DOHH2 (cell line): ENCODE data around the gene REV1.

Experiments
- H3F3A ChIP-seq: fragments of 200-600 bp; sonication (generic), shearing (Covaris generic); 2 replicates; pipeline ENCODE4 v1.6.0; 2016; ENCODE audit warnings: antibody characterized with exemption, mild to moderate bottlenecking; ENCODE audit not compliant: control insufficient read depth, insufficient read depth
- H3K27ac ChIP-seq: fragments of 200-600 bp; sonication (generic); 2 replicates; pipeline ENCODE4 v1.5.1; 2014; ENCODE audit warnings: low read depth, mild to moderate bottlenecking, low read length, moderate library complexity
- H3K27me3 ChIP-seq: fragments of 200-600 bp; sonication (generic); 2 replicates; pipeline ENCODE4 v1.6.1; 2014; ENCODE audit warnings: mild to moderate bottlenecking, low read length, mixed read lengths; ENCODE audit not compliant: control insufficient read depth
- H3K36me3 ChIP-seq: fragments of 200-600 bp; sonication (generic); 2 replicates; pipeline ENCODE4 v1.6.1; 2014; ENCODE audit warnings: mild to moderate bottlenecking, low read length, moderate library complexity, mixed read lengths; ENCODE audit not compliant: control insufficient read depth
- H3K4me1 ChIP-seq: fragments of 200-600 bp; sonication (generic); 2 replicates; pipeline ENCODE4 v1.6.1; 2014; ENCODE audit warnings: mild to moderate bottlenecking, low read length, mixed read lengths; ENCODE audit not compliant: control insufficient read depth
- H3K4me2 ChIP-seq: fragments of 200-600 bp; sonication (generic); 2 replicates; pipeline ENCODE4 v1.6.0; 2014; ENCODE audit warnings: mild to moderate bottlenecking, low read length, moderate library complexity
- H3K4me3 ChIP-seq: fragments of 200-600 bp; sonication (generic); 2 replicates; pipeline ENCODE4 v1.5.1; 2014; ENCODE audit warnings: mild to moderate bottlenecking, low read length, mixed read lengths
- H3K79me2 ChIP-seq: fragments of 200-600 bp; sonication (generic); 2 replicates; pipeline ENCODE4 v1.6.1; 2014; ENCODE audit warnings: mild to moderate bottlenecking, low read length, mixed read lengths; ENCODE audit not compliant: control insufficient read depth
- H3K9me2 ChIP-seq: fragments of 200-600 bp; sonication (generic); replicated peaks from 2 replicates; pipeline ENCODE4 v1.6.1; 2014; ENCODE audit warnings: mild to moderate bottlenecking, low read length, mixed read lengths; ENCODE audit not compliant: control insufficient read depth
- H3K9me3 ChIP-seq: fragments of 200-600 bp; sonication (generic); 2 replicates; pipeline ENCODE4 v1.6.1; 2014; ENCODE audit warnings: antibody characterized with exemption, low read length, mixed read lengths; ENCODE audit not compliant: control insufficient read depth, insufficient read depth
- H4K20me1 ChIP-seq: fragments of 200-600 bp; sonication (generic); 2 replicates; pipeline ENCODE4 v1.6.0; 2014; ENCODE audit warnings: low read depth, mild to moderate bottlenecking, antibody characterized with exemption, low read length, moderate library complexity; ENCODE audit not compliant: control insufficient read depth, insufficient read depth
- EZH2phosphoT487 ChIP-seq: fragments of 200-600 bp; sonication (generic); IDR thresholded peaks from 2 replicates; pipeline ENCODE4 v1.6.1; 2017; ENCODE audit warnings: borderline replicate concordance, mild to moderate bottlenecking, antibody characterized with exemption, low read length, moderate library complexity, mixed read lengths
- TF ChIP-seq, protein P1 (sequence below): fragments of 200-600 bp; sonication (generic); IDR thresholded peaks from one replicate; pipeline ENCODE4 v1.5.1; 2014; ENCODE audit warnings: antibody characterized with exemption, mild to moderate bottlenecking, low read depth, low read length; ENCODE audit not compliant: poor library complexity, severe bottlenecking

Gene REV1

DNA sequence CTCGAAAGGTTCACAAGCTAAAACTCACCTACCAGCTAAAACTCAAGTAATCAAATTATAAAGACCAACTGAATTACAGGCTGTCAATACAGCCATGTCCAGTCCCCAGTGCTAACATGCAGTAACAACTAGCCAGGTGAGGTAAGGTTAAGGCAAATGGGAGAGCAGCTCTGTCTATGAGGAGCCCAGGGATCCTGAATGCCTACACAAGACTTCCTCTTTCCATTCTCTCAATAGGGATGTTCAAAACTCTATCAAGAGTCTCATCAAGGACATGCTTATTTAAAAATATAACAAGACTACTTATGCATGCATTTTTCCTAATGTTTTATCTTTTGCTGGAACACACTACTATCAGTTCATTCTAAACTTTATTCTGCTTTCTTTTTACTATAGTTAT is 20.4 kb downstream of the REV1 start:
- Histone ChIP-seq H3K36me3 (peaks cover 20% of the 10 kb centered on the region), H4K20me1 (peaks cover 13% of the 10 kb centered on the region)
- TF ChIP-seq EZH2phosphoT487 = no peak
- TF ChIP-seq, protein P1, sequence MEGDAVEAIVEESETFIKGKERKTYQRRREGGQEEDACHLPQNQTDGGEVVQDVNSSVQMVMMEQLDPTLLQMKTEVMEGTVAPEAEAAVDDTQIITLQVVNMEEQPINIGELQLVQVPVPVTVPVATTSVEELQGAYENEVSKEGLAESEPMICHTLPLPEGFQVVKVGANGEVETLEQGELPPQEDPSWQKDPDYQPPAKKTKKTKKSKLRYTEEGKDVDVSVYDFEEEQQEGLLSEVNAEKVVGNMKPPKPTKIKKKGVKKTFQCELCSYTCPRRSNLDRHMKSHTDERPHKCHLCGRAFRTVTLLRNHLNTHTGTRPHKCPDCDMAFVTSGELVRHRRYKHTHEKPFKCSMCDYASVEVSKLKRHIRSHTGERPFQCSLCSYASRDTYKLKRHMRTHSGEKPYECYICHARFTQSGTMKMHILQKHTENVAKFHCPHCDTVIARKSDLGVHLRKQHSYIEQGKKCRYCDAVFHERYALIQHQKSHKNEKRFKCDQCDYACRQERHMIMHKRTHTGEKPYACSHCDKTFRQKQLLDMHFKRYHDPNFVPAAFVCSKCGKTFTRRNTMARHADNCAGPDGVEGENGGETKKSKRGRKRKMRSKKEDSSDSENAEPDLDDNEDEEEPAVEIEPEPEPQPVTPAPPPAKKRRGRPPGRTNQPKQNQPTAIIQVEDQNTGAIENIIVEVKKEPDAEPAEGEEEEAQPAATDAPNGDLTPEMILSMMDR = no peak

DNA sequence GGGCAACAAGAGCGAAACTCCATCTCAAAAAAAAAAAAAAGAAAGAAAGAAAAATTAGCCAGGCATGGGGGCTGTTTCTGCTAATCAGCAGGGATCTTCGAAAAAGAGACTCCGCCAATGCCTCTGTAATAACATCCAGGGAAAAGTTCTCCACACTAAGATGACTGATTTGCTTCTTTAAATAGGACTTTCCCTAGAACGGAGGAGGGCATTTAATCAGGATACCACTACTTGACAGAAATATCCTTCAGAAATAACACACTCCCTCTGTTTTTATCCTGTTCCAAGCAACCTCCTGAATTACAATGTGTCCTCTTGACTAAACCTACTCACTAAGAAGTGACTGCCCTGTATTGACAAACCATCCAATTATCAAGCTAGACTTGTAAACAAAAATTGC is 21.7 kb downstream of the REV1 start:
- H3K4me3 ChIP-seq = no peak overlapping the region

More for the DNA sequence above, 20.4 kb downstream of the REV1 start:
- no peaks in the 10 kb centered on the region for H3K9me3 ChIP-seq
- no peaks in the 10 kb centered on the region for H3K27me3 ChIP-seq
- peaks cover 3% of the 10 kb centered on the region; the same call in 1 of the 2 replicates for H3F3A ChIP-seq
- H3K9me2 ChIP-seq = no peaks in the 10 kb centered on the region
- H3K27ac ChIP-seq = no peak overlapping the region
- no peak overlapping the region for H3K4me3 ChIP-seq
- 0 out of 2 replicates have a peak, but pooled peaks cover 4% of the 10 kb centered on the region for H3K4me1 ChIP-seq
- H3K4me2 ChIP-seq = no peak overlapping the region
- peaks cover 96% of the 10 kb centered on the region for H3K79me2 ChIP-seq

DNA sequence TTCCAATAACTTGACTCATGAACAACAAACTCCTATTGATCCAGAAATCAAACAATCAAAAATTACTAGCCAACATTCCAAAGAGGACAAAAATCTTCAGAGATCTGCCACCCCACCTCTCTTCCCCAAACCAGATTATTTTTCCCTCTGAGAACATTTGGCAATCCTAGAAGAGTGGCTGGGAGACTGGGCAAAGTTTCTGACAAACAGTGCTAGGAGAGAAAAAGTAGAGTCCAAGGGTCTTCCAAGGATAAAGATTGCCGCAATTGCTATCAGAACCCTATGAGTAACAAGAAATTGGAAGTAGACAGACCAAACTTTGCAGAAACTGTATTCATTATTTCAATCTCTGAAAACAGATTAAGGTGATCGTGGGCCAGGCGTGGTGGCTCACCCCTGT is 22.4 kb downstream of the REV1 start:
- Histone ChIP-seq H3K9me2 (no peaks in the 10 kb centered on the region), H3K4me1 (0 out of 2 replicates have a peak, but pooled peaks cover 4% of the 10 kb centered on the region), H3K79me2 (peaks cover 87% of the 10 kb centered on the region), H3K4me3 (no peak overlapping the region), H3K27me3 (no peaks in the 10 kb centered on the region), H3K27ac (no peak overlapping the region), H3K4me2 (no peak overlapping the region), H3F3A (peaks cover 3% of the 10 kb centered on the region; the same call in 1 of the 2 replicates), H4K20me1 (peaks cover 13% of the 10 kb centered on the region), H3K36me3 (peaks cover 23% of the 10 kb centered on the region), H3K9me3 (no peaks in the 10 kb centered on the region)
- TF ChIP-seq, protein P1 = no peak
- TF ChIP-seq EZH2phosphoT487 = no peak

More for the DNA sequence above, 21.7 kb downstream of the REV1 start:
- Histone ChIP-seq H3K27me3 (no peaks in the 10 kb centered on the region), H3K27ac (no peak overlapping the region), H3K4me1 (0 out of 2 replicates have a peak, but pooled peaks cover 4% of the 10 kb centered on the region), H4K20me1 (peaks cover 13% of the 10 kb centered on the region), H3K4me2 (no peak overlapping the region), H3F3A (peaks cover 3% of the 10 kb centered on the region; the same call in 1 of the 2 replicates), H3K9me3 (no peaks in the 10 kb centered on the region), H3K36me3 (peaks cover 27% of the 10 kb centered on the region), H3K79me2 (peaks cover 95% of the 10 kb centered on the region), H3K9me2 (no peaks in the 10 kb centered on the region)
- TF ChIP-seq, protein P1 = no peak
- TF ChIP-seq EZH2phosphoT487 = no peak
